Natural killer cell (primary cell): ENCODE results near the gene SLC25A21. TPM values are rescaled to one million over a fixed set of nuclear protein-coding genes. Genes with fewer than 3 reads are reported as not detected.
"Not testable (repeated sequence)": the region's sequence is repeated elsewhere in the genome, so short reads cannot be mapped to it uniquely, and the experiment has no call there.

ENCODE experiments used
- ATAC-seq, 3 donors: fragments of 150-1000 bp in 2 of 3; fragments of 200-7000 bp in 1 of 3; cut with Tn5 transposase; 1 replicate in 1 of 3; 2 replicates in 2 of 3; pipeline ENCODE4 v1.10.0; 2021; ENCODE audit warnings: mild to moderate bottlenecking in 2 of 3, moderate library complexity in 2 of 3
- DNase-seq, 2 donors: peaks; one replicate each; pipeline versions ENCODE4 v3.0.0 to v3.0.0-alpha.2; 2013 to 2021; ENCODE audit warnings: mixed read lengths in 1 of 2
- H3K27ac ChIP-seq: one replicate; pipeline ENCODE4 v1.5.1; 2013; ENCODE audit warnings: mild to moderate bottlenecking, low read length
- H3K27me3 ChIP-seq: one replicate; pipeline ENCODE4 v1.6.1; 2013; ENCODE audit warnings: low read length; ENCODE audit not compliant: control insufficient read depth, insufficient read depth
- H3K36me3 ChIP-seq: one replicate; pipeline ENCODE4 v1.6.1; 2013; ENCODE audit warnings: low read length; ENCODE audit not compliant: control insufficient read depth, insufficient read depth
- H3K4me1 ChIP-seq: one replicate; pipeline ENCODE4 v1.6.1; 2013; ENCODE audit warnings: low read length; ENCODE audit not compliant: control insufficient read depth, insufficient read depth
- H3K4me3 ChIP-seq: one replicate; pipeline ENCODE4 v1.5.1; 2013; ENCODE audit warnings: low read length
- H3K9me3 ChIP-seq: one replicate; pipeline ENCODE4 v1.6.1; 2013; ENCODE audit warnings: low read length; ENCODE audit not compliant: control insufficient read depth, insufficient read depth
- H3K27ac Mint-ChIP-seq, 2 donors: one replicate each; pipeline ENCODE4 v1.8.0; 2022; ENCODE audit warnings: mild to moderate bottlenecking in 2 of 2, mixed read lengths in 2 of 2, moderate library complexity in 1 of 2
- H3K27me3 Mint-ChIP-seq, 2 donors: one replicate each; pipeline ENCODE4 v1.8.0; 2022; ENCODE audit warnings: low read depth in 2 of 2, mixed read lengths in 2 of 2
- H3K36me3 Mint-ChIP-seq: one replicate; pipeline ENCODE4 v1.8.0; 2022; ENCODE audit warnings: mixed read lengths
- H3K4me1 Mint-ChIP-seq, 2 donors: one replicate each; pipeline ENCODE4 v1.8.0; 2022; ENCODE audit warnings: mixed read lengths in 2 of 2
- H3K4me3 Mint-ChIP-seq: one replicate; pipeline ENCODE4 v1.8.0; 2022; ENCODE audit warnings: mild to moderate bottlenecking, moderate library complexity, mixed read lengths
- H3K9me3 Mint-ChIP-seq, 2 donors: one replicate each; pipeline ENCODE4 v1.8.0; 2022; ENCODE audit warnings: mixed read lengths in 2 of 2
- WGBS: methylation state at CpG from one replicate; pipeline ENCODE4 v1.1.7; 2013; ENCODE audit warnings: missing lambda C conversion rate; ENCODE audit not compliant: insufficient coverage; 5-methylcytosine and 5-hydroxymethylcytosine counted together
- intact Hi-C: fragments of 100-400 bp; cut with micrococcal nuclease; formaldehyde crosslinking; loops from one replicate; pipeline ENCODE4 v1.14.2; 2022
- total RNA-seq, 4 donors: library from RNA; stranded (reverse); fragments of 120-200 nt in 1 of 4; gene quantifications; one replicate each; pipeline versions ENCODE4 v1.2.3 to v1.2.4, GENCODE V29; 2013 to 2022
- TF ChIP-seq, protein P1 (sequence below): fragments of 200-600 bp; IDR thresholded peaks from one replicate; pipeline ENCODE4 v1.8.0; 2022; ENCODE audit warnings: antibody characterized with exemption

Gene SLC25A21
- total RNA-seq, 3 donors from 2014 or later (not counting 1 experiment from before 2014, with no cell fraction given), result not detected

DNA sequence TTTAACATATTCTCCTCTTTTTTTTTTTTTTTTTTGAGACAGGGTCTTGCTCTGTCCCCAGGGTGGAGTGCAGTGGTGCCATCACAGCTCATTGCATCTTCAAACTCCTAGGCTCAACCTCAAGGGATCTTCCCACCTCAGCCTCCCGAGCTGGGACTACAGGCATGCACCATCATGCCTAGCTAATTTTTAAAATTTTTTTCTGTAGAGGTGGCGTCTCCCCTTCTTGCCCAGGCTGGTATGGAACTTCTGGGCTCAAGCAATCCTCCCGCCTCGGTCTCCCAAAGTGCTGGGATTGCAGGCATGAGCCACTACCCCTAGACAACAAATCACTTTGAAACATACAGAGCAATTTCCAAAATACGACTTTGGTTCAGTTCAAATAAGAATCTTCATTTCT, 355.9 kb downstream of the SLC25A21 start:
- Mint-ChIP-seq H3K4me3 (no peak overlapping the region), H3K27ac (no peak overlapping the region), H3K4me1 (no peaks in the 10 kb centered on the region), H3K27me3 (no peaks in the 10 kb centered on the region), H3K36me3 (no peaks in the 10 kb centered on the region), H3K9me3 (peaks cover 4% of the 10 kb centered on the region in 2 donors)
- intact Hi-C loops, result no loop called here
- WGBS, result 82% methylated on average over 4 of the region's 5 CpGs
- no peaks in the 10 kb centered on the region for H3K4me1 ChIP-seq
- ATAC-seq, result no peak
- no peaks in the 10 kb centered on the region for H3K27me3 ChIP-seq
- TF ChIP-seq, protein P1, sequence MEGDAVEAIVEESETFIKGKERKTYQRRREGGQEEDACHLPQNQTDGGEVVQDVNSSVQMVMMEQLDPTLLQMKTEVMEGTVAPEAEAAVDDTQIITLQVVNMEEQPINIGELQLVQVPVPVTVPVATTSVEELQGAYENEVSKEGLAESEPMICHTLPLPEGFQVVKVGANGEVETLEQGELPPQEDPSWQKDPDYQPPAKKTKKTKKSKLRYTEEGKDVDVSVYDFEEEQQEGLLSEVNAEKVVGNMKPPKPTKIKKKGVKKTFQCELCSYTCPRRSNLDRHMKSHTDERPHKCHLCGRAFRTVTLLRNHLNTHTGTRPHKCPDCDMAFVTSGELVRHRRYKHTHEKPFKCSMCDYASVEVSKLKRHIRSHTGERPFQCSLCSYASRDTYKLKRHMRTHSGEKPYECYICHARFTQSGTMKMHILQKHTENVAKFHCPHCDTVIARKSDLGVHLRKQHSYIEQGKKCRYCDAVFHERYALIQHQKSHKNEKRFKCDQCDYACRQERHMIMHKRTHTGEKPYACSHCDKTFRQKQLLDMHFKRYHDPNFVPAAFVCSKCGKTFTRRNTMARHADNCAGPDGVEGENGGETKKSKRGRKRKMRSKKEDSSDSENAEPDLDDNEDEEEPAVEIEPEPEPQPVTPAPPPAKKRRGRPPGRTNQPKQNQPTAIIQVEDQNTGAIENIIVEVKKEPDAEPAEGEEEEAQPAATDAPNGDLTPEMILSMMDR, result no peak
- H3K9me3 ChIP-seq, result no peaks in the 10 kb centered on the region
- no peak for DNase-seq
- H3K36me3 ChIP-seq, result no peaks in the 10 kb centered on the region
- no peak overlapping the region for H3K27ac ChIP-seq
- H3K4me3 ChIP-seq, result no peak overlapping the region

DNA sequence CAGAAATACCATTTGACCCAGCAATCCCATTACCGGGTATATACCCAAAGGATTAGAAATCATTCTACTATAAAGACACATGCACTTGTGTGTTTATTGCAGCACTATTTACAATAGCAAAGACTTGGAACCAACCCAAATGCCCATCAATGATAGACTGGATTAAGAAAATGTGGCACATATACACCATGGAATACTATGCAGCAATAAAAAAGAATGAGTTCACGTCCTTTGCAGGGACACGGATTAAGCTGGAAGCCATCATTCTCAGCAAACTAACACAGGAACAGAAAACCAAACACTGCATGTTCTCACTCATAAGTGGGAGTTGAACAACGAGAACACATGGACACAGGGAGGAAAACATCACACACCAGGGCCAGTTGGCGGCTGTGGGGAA, 357.6 kb downstream of the SLC25A21 start:
- H3K4me1 Mint-ChIP-seq, H3K36me3 ChIP-seq, H3K9me3 ChIP-seq, H3K27ac ChIP-seq, H3K27me3 ChIP-seq, H3K9me3 Mint-ChIP-seq, H3K4me1 ChIP-seq, intact Hi-C loops, ATAC-seq, H3K27ac Mint-ChIP-seq, H3K36me3 Mint-ChIP-seq, H3K4me3 Mint-ChIP-seq, DNase-seq, H3K4me3 ChIP-seq, H3K27me3 Mint-ChIP-seq: not testable (repeated sequence)
- WGBS, result 85% methylated on average over 2 of the region's 5 CpGs

DNA sequence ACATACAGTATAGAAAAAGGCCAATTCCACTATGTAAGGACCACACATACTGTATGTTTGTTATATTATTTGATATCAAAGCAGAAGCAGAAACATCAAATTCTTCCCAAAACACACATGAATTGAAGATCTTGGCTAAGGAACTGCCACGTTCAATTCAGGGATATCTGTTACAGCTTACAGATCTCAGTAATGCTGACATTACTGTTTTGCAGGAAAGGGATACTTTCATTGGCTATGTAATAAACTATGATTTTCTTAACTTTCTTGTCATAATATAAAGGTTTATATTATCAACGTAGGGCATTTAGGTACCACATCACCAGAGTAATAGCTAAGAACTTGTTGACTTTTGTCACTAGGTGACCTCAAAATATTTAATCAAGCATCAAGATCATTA, 362.2 kb downstream of the SLC25A21 start:
- WGBS, result no CpG with 5 or more reads among the region's 2 CpGs
- H3K4me1 Mint-ChIP-seq, result no peaks in the 10 kb centered on the region

DNA sequence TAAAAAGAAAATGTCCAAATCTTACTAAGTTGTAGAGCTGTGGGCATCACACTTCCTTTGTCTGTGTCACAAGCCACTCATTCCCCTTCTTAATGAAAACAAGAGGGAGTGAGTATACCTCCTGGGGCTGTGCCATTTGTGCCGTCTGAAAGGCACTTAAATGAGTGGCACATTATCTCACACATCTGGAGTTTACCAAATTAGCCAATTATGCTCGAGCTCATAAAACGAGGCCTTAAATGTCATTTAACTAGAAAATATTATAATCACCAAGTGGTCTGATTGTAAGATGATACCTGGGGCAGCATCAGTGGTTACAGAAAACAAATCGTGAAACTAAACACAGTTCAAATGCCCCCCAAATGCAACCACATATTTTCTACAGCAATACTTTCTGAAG, 364.7 kb downstream of the SLC25A21 start:
- no peaks in the 10 kb centered on the region for H3K4me1 Mint-ChIP-seq
- WGBS, result 83% methylated on average over 2 of the region's 4 CpGs
- no peaks in the 10 kb centered on the region for H3K4me1 ChIP-seq
- TF ChIP-seq, protein P1, result no peak
- no peaks in the 10 kb centered on the region for H3K9me3 ChIP-seq
- H3K4me3 Mint-ChIP-seq, result no peak overlapping the region
- no peaks in the 10 kb centered on the region for H3K36me3 Mint-ChIP-seq
- H3K27me3 Mint-ChIP-seq, result no peaks in the 10 kb centered on the region
- no peak overlapping the region for H3K4me3 ChIP-seq
- H3K27ac ChIP-seq, result no peak overlapping the region
- no peaks in the 10 kb centered on the region for H3K27me3 ChIP-seq
- no peaks in the 10 kb centered on the region for H3K36me3 ChIP-seq
- peaks cover 11 to 14% of the 10 kb centered on the region in 2 donors for H3K9me3 Mint-ChIP-seq
- no peak overlapping the region for H3K27ac Mint-ChIP-seq
- no peak for DNase-seq
- intact Hi-C loops, result no loop called here
- ATAC-seq, result no peak

More for the DNA sequence above, 362.2 kb downstream of the SLC25A21 start:
- Mint-ChIP-seq H3K4me3 (no peak overlapping the region), H3K27ac (no peak overlapping the region), H3K27me3 (no peaks in the 10 kb centered on the region), H3K9me3 (peaks cover 9 to 13% of the 10 kb centered on the region in 2 donors), H3K36me3 (no peaks in the 10 kb centered on the region)
- H3K9me3 ChIP-seq, result no peaks in the 10 kb centered on the region
- H3K27ac ChIP-seq, result no peak overlapping the region
- H3K27me3 ChIP-seq, result no peaks in the 10 kb centered on the region
- no peaks in the 10 kb centered on the region for H3K36me3 ChIP-seq
- DNase-seq (no peak), ATAC-seq (no peak)
- TF ChIP-seq, protein P1, result no peak
- H3K4me1 ChIP-seq, result no peaks in the 10 kb centered on the region
- intact Hi-C loops, result no loop called here
- no peak overlapping the region for H3K4me3 ChIP-seq
